Measurements from ENCODE around the gene SCD5.

- TF ChIP-seq, protein P1, sequence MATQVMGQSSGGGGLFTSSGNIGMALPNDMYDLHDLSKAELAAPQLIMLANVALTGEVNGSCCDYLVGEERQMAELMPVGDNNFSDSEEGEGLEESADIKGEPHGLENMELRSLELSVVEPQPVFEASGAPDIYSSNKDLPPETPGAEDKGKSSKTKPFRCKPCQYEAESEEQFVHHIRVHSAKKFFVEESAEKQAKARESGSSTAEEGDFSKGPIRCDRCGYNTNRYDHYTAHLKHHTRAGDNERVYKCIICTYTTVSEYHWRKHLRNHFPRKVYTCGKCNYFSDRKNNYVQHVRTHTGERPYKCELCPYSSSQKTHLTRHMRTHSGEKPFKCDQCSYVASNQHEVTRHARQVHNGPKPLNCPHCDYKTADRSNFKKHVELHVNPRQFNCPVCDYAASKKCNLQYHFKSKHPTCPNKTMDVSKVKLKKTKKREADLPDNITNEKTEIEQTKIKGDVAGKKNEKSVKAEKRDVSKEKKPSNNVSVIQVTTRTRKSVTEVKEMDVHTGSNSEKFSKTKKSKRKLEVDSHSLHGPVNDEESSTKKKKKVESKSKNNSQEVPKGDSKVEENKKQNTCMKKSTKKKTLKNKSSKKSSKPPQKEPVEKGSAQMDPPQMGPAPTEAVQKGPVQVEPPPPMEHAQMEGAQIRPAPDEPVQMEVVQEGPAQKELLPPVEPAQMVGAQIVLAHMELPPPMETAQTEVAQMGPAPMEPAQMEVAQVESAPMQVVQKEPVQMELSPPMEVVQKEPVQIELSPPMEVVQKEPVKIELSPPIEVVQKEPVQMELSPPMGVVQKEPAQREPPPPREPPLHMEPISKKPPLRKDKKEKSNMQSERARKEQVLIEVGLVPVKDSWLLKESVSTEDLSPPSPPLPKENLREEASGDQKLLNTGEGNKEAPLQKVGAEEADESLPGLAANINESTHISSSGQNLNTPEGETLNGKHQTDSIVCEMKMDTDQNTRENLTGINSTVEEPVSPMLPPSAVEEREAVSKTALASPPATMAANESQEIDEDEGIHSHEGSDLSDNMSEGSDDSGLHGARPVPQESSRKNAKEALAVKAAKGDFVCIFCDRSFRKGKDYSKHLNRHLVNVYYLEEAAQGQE (IDR thresholded peaks at IDR 0.05; ENCODE audit: unreplicated experiment) = no peak
- TF ChIP-seq CTCF (conservative IDR thresholded peaks at IDR 0.05; ENCODE audit: low read depth in 2 of 2) (no peak), POLR2AphosphoS5 (IDR thresholded peaks at IDR 0.05; ENCODE audit: low read depth) (no peak)
These were observed 103.7 kb downstream of the SCD5 start for GRCh38 chr4:82694892-82695291.

Measured in GM23338 (cell line).